Neural progenitor cell (in vitro differentiated cells): Measurements from ENCODE around the gene PEX1. TPM values are rescaled to one million over a fixed set of nuclear protein-coding genes. Genes with fewer than 3 reads are reported as not detected.

Experiments used
- DNase-seq: peaks from one replicate; pipeline ENCODE4 v3.0.0-alpha.2; 2016; ENCODE audit warnings: low spot score
- H2AFZ ChIP-seq: fragments of 200-600 bp; sonication (generic); replicated peaks from 2 replicates; pipeline ENCODE4 v1.6.1; 2016; ENCODE audit warnings: antibody characterized with exemption
- H3F3A ChIP-seq: fragments of 200-600 bp; sonication (generic); 2 replicates; pipeline ENCODE4 v1.6.1; 2016; ENCODE audit warnings: antibody characterized with exemption, low read depth
- H3K27ac ChIP-seq: fragments of 200-600 bp; sonication (generic); 2 replicates; pipeline ENCODE4 v1.5.1; 2016; ENCODE audit warnings: mild to moderate bottlenecking
- H3K27me3 ChIP-seq: fragments of 200-600 bp; sonication (generic); 2 replicates; pipeline ENCODE4 v1.6.1; 2016; ENCODE audit warnings: mild to moderate bottlenecking, moderate library complexity
- H3K36me3 ChIP-seq: fragments of 200-600 bp; sonication (generic); 2 replicates; pipeline ENCODE4 v1.5.1; 2016
- H3K4me1 ChIP-seq: fragments of 200-600 bp; sonication (generic); 2 replicates; pipeline ENCODE4 v1.6.1; 2016; ENCODE audit warnings: mixed run types
- H3K4me2 ChIP-seq: fragments of 200-600 bp; sonication (generic); 2 replicates; pipeline ENCODE4 v1.6.1; 2016
- H3K4me3 ChIP-seq: fragments of 200-600 bp; sonication (generic); 2 replicates; pipeline ENCODE4 v1.5.1; 2016
- H3K79me2 ChIP-seq: fragments of 200-600 bp; sonication (generic); 2 replicates; pipeline ENCODE4 v1.6.1; 2016; ENCODE audit warnings: low read depth
- H3K9ac ChIP-seq: fragments of 200-600 bp; sonication (generic); 2 replicates; pipeline ENCODE4 v1.6.1; 2016
- H3K9me3 ChIP-seq: fragments of 200-600 bp; sonication (generic); 2 replicates; pipeline ENCODE4 v1.5.1; 2016; ENCODE audit warnings: low read depth
- H4K20me1 ChIP-seq: fragments of 200-600 bp; sonication (generic); 2 replicates; pipeline ENCODE4 v1.6.1; 2016; ENCODE audit warnings: low read depth
- H3K27ac Mint-ChIP-seq: 3 replicates; pipeline ENCODE4 v1.8.0; 2021; ENCODE audit warnings: mixed read lengths
- H3K27me3 Mint-ChIP-seq: 2 replicates; pipeline ENCODE4 v1.8.0; 2022; ENCODE audit warnings: low read depth, mild to moderate bottlenecking, inconsistent platforms, moderate library complexity, mixed read lengths; ENCODE audit not compliant: insufficient read depth
- H3K36me3 Mint-ChIP-seq: 3 replicates; pipeline ENCODE4 v1.8.0; 2021; ENCODE audit warnings: mixed read lengths
- H3K4me1 Mint-ChIP-seq: 3 replicates; pipeline ENCODE4 v1.8.0; 2021; ENCODE audit warnings: mixed read lengths
- H3K4me3 Mint-ChIP-seq: 3 replicates; pipeline ENCODE4 v1.8.0; 2021; ENCODE audit warnings: mild to moderate bottlenecking, moderate library complexity, mixed read lengths
- H3K9me3 Mint-ChIP-seq: 3 replicates; pipeline ENCODE4 v1.8.0; 2020; ENCODE audit warnings: mixed read lengths
- EZH2 ChIP-seq: fragments of 200-600 bp; sonication (generic); IDR thresholded peaks from 2 replicates; pipeline ENCODE4 v1.6.1; 2017; ENCODE audit warnings: antibody characterized with exemption, mild to moderate bottlenecking, moderate library complexity
- EZH2phosphoT487 ChIP-seq: fragments of 200-600 bp; sonication (generic); IDR thresholded peaks from 2 replicates; pipeline ENCODE4 v1.6.1; 2017; ENCODE audit warnings: antibody characterized with exemption
- total RNA-seq: library from RNA; depleted of rRNA; stranded (reverse); fragments of >200 nt; gene quantifications from 2 replicates; pipeline ENCODE4 v1.2.3, GENCODE V29; 2015; ENCODE audit warnings: low replicate concordance
- TF ChIP-seq, protein P1 (sequence below): fragments of 200-600 bp; sonication (generic); IDR thresholded peaks from 2 replicates; pipeline ENCODE4 v1.5.1; 2017; ENCODE audit warnings: antibody characterized with exemption, mild to moderate bottlenecking

The PEX1 gene
- total RNA-seq: 34.3 and 67.6 TPM in 2 replicates

DNA sequence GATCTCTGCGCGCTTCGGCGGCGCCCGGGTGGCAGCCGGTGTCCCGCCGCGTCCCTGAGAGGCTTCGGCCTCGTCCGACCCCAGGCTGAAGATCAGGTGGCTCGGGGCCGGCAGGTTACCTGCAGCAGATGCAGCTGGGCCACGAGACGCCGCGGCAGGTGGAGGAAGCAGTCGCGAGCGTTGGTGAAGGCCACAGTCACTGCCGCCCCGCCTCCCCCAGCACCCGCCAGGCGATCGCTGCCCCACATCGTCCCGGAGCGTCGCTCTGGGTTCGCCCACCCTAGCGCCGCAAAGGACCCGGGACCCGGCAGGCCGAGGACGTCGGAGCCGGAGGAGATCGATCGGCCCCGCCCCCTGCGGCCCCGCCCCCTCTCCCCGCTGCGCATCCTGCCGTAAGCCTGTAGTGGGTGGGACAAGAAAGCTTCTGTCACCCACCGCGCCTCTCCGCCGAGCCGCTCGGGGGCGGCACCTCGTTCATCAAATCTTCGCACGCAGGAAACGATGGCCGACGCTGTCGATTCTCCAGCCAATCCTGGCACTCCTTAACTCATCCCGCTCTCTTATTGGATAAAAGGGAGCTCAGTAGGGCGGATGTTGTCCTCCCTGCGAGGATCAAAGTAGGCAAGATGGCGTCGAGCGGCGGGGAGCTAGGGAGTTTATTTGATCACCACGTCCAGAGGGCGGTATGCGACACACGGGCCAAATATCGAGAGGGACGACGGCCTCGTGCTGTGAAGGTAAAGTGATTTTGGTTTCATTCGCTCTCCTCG is at the start of gene PEX1, which contains the start of gene RBM48:
TSS of gene PEX1 (minus strand) at position 333 of the 770 bp plus-strand sequence. CDS start at position 248, 85 bp downstream.
TSS of gene RBM48 (plus strand) at position 608 of the 770 bp plus-strand sequence. CDS start at position 627, 19 bp downstream.
- Mint-ChIP-seq H3K4me3 (peak within 1 kb of the TSS; percentile 99), H3K27ac (peak within 1 kb of the TSS; percentile 96), H3K36me3 (no peaks in the 10 kb centered on the region), H3K27me3 (no peaks in the 10 kb centered on the region), H3K9me3 (no peaks in the 10 kb centered on the region), H3K4me1 (peaks cover 19% of the 10 kb centered on the region)
- H3F3A ChIP-seq: peaks cover 5% of the 10 kb centered on the region
- H3K4me2 ChIP-seq: peak within 1 kb of the TSS; percentile 94
- H4K20me1 ChIP-seq: peaks cover 5% of the 10 kb centered on the region
- H3K4me3 ChIP-seq: peak within 1 kb of the TSS; percentile 88
- DNase-seq: peak; percentile 99
- peaks cover 58% of the 10 kb centered on the region for H3K79me2 ChIP-seq
- H3K27me3 ChIP-seq: no peaks in the 10 kb centered on the region
- H3K9ac ChIP-seq: peak within 1 kb of the TSS; percentile 76
- H2AFZ ChIP-seq: peak within 1 kb of the TSS; percentile 96
- H3K36me3 ChIP-seq: peaks cover 4% of the 10 kb centered on the region
- H3K27ac ChIP-seq: peak within 1 kb of the TSS; percentile 67
- H3K4me1 ChIP-seq: peaks cover 14% of the 10 kb centered on the region
- TF ChIP-seq EZH2phosphoT487 (no peak), EZH2 (peak; percentile 10)
- TF ChIP-seq, protein P1, sequence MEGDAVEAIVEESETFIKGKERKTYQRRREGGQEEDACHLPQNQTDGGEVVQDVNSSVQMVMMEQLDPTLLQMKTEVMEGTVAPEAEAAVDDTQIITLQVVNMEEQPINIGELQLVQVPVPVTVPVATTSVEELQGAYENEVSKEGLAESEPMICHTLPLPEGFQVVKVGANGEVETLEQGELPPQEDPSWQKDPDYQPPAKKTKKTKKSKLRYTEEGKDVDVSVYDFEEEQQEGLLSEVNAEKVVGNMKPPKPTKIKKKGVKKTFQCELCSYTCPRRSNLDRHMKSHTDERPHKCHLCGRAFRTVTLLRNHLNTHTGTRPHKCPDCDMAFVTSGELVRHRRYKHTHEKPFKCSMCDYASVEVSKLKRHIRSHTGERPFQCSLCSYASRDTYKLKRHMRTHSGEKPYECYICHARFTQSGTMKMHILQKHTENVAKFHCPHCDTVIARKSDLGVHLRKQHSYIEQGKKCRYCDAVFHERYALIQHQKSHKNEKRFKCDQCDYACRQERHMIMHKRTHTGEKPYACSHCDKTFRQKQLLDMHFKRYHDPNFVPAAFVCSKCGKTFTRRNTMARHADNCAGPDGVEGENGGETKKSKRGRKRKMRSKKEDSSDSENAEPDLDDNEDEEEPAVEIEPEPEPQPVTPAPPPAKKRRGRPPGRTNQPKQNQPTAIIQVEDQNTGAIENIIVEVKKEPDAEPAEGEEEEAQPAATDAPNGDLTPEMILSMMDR: peak; percentile 59
- no peaks in the 10 kb centered on the region for H3K9me3 ChIP-seq

GRCh38 chr7:92576296-92576695 is 48.0 kb upstream of the PEX1 start:
- H2AFZ ChIP-seq: no peak overlapping the region
- no peaks in the 10 kb centered on the region for H3K27me3 ChIP-seq
- H3K9ac ChIP-seq: no peak overlapping the region
- Mint-ChIP-seq H3K9me3 (no peaks in the 10 kb centered on the region), H3K27me3 (no peaks in the 10 kb centered on the region), H3K36me3 (peaks cover 28% of the 10 kb centered on the region), H3K4me1 (no peaks in the 10 kb centered on the region), H3K27ac (no peak overlapping the region), H3K4me3 (no peak overlapping the region)
- peaks cover 15% of the 10 kb centered on the region for H4K20me1 ChIP-seq
- H3K9me3 ChIP-seq: no peaks in the 10 kb centered on the region
- no peak overlapping the region for H3K27ac ChIP-seq
- DNase-seq: no peak
- H3K36me3 ChIP-seq: peaks cover 58% of the 10 kb centered on the region
- H3K4me2 ChIP-seq: no peak overlapping the region
- peaks cover 21% of the 10 kb centered on the region for H3F3A ChIP-seq
- H3K4me1 ChIP-seq: no peaks in the 10 kb centered on the region
- TF ChIP-seq EZH2 (no peak), EZH2phosphoT487 (no peak)
- TF ChIP-seq, protein P1: no peak
- H3K79me2 ChIP-seq: peaks cover 22% of the 10 kb centered on the region
- H3K4me3 ChIP-seq: no peak overlapping the region

DNA sequence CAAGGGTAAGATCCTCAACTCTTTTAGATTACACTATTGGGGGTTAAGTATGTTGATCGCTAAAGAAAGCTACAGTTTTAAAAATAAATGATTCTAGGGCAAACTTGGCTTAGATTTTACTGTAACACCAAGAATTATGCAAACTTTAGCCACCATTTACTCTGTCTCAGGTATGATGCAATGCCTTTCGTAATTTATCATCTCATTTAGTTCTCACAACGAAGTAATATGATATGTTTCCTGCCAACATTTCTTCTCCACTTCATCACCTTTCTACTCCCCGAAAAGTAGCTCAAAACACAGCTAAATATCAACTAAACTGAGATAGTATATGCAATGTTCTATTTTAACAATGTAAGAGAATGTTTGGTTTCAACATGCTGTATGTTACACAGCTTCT is 40.8 kb upstream of the PEX1 start:
- no peaks in the 10 kb centered on the region for H3K79me2 ChIP-seq
- H3K4me1 Mint-ChIP-seq: no peaks in the 10 kb centered on the region
- no peak overlapping the region for H2AFZ ChIP-seq
- H3K4me3 ChIP-seq: no peak overlapping the region
- no peaks in the 10 kb centered on the region for H3K9me3 Mint-ChIP-seq
- no peak for DNase-seq
- peaks cover 4% of the 10 kb centered on the region for H3F3A ChIP-seq
- H3K4me2 ChIP-seq: no peak overlapping the region
- H4K20me1 ChIP-seq: no peaks in the 10 kb centered on the region
- H3K9me3 ChIP-seq: no peaks in the 10 kb centered on the region
- no peak overlapping the region for H3K9ac ChIP-seq
- H3K4me1 ChIP-seq: no peaks in the 10 kb centered on the region
- H3K27me3 Mint-ChIP-seq: no peaks in the 10 kb centered on the region
- peaks cover 28% of the 10 kb centered on the region for H3K36me3 ChIP-seq
- TF ChIP-seq EZH2: no peak
- peaks cover 18% of the 10 kb centered on the region for H3K36me3 Mint-ChIP-seq
- no peaks in the 10 kb centered on the region for H3K27me3 ChIP-seq
- H3K4me3 Mint-ChIP-seq: no peak overlapping the region
- no peak overlapping the region for H3K27ac ChIP-seq
- H3K27ac Mint-ChIP-seq: no peak overlapping the region

GRCh38 chr7:92567460-92567859 is 39.1 kb upstream of the PEX1 start:
- peaks cover 17% of the 10 kb centered on the region for H3K36me3 Mint-ChIP-seq
- Histone ChIP-seq H3K27ac (no peak overlapping the region), H3K79me2 (no peaks in the 10 kb centered on the region), H3F3A (peaks cover 6% of the 10 kb centered on the region), H4K20me1 (no peaks in the 10 kb centered on the region), H3K4me3 (no peak overlapping the region), H3K9me3 (no peaks in the 10 kb centered on the region), H3K27me3 (no peaks in the 10 kb centered on the region), H3K4me2 (no peak overlapping the region), H3K9ac (no peak overlapping the region), H3K36me3 (peaks cover 27% of the 10 kb centered on the region), H3K4me1 (no peaks in the 10 kb centered on the region), H2AFZ (no peak overlapping the region)
- H3K27me3 Mint-ChIP-seq: no peaks in the 10 kb centered on the region
- H3K9me3 Mint-ChIP-seq: no peaks in the 10 kb centered on the region
- TF ChIP-seq, protein P1: no peak
- no peak for TF ChIP-seq EZH2phosphoT487
- DNase-seq: no peak
- H3K4me1 Mint-ChIP-seq: no peaks in the 10 kb centered on the region
- no peak overlapping the region for H3K27ac Mint-ChIP-seq
- no peak overlapping the region for H3K4me3 Mint-ChIP-seq
